HFFc6 (cell line): Measurements from ENCODE around the gene PAPPA. TPM values are rescaled to one million over a fixed set of nuclear protein-coding genes. Genes with fewer than 3 reads are reported as not detected.

ENCODE experiments used
- DNase-seq: peaks from one replicate; pipeline ENCODE4 v3.0.0-alpha.2; 2018
- H3K27ac Mint-ChIP-seq: 2 replicates; pipeline ENCODE4 v1.8.0; 2020; ENCODE audit warnings: mild to moderate bottlenecking, mixed read lengths
- H3K27me3 Mint-ChIP-seq: 2 replicates; pipeline ENCODE4 v1.8.0; 2021; ENCODE audit warnings: mild to moderate bottlenecking, moderate library complexity, mixed read lengths; ENCODE audit not compliant: insufficient read depth
- H3K36me3 Mint-ChIP-seq: 2 replicates; pipeline ENCODE4 v1.8.0; 2021; ENCODE audit warnings: low read depth, mixed read lengths
- H3K4me1 Mint-ChIP-seq: 2 replicates; pipeline ENCODE4 v1.8.0; 2020; ENCODE audit warnings: low read depth, mixed read lengths
- H3K4me3 Mint-ChIP-seq: 2 replicates; pipeline ENCODE4 v1.8.0; 2020; ENCODE audit warnings: mild to moderate bottlenecking, moderate library complexity, mixed read lengths
- H3K9me3 Mint-ChIP-seq: 2 replicates; pipeline ENCODE4 v1.8.0; 2020; ENCODE audit warnings: mild to moderate bottlenecking, mixed read lengths
- CTCF ChIP-seq: fragments of 200-600 bp; sonication (generic); IDR thresholded peaks from 2 replicates; pipeline ENCODE4 v1.5.0; 2021; ENCODE audit warnings: antibody characterized with exemption, mild to moderate bottlenecking
- total RNA-seq, 6 experiments: library from RNA; stranded (reverse); fragmentation: NEBNext Ultra II Directional; extraction: Animal tissue kit (Norgen Biotek cat#: 25700); gene quantifications; 2 replicates in 1 of 6; 3 replicates in 5 of 6; pipeline ENCODE4 v1.2.3, GENCODE V29; 2021

The PAPPA gene
- total RNA-seq, 6 experiments from 2014 or later, result 8.2 to 13.2 (median 12.3) TPM

- peak overlapping the region; percentile 4; the same call in 1 of the 2 replicates for H3K27ac Mint-ChIP-seq
- peaks cover 6% of the 10 kb centered on the region for H3K27me3 Mint-ChIP-seq
- H3K4me3 Mint-ChIP-seq, result no peak overlapping the region
- peaks cover 19% of the 10 kb centered on the region for H3K4me1 Mint-ChIP-seq
- DNase-seq, result no peak
- peak; percentile 84 for TF ChIP-seq CTCF
- peaks cover 11% of the 10 kb centered on the region for H3K36me3 Mint-ChIP-seq
- H3K9me3 Mint-ChIP-seq, result no peaks in the 10 kb centered on the region
Measured at GRCh38 chr9:116163293-116164055, 9.9 kb downstream of the PAPPA start.

- Mint-ChIP-seq H3K4me3 (no peak overlapping the region), H3K4me1 (peaks cover 14% of the 10 kb centered on the region), H3K27ac (no peak overlapping the region), H3K9me3 (no peaks in the 10 kb centered on the region), H3K27me3 (peaks cover 1% of the 10 kb centered on the region; the same call in 1 of the 2 replicates), H3K36me3 (no peaks in the 10 kb centered on the region)
- TF ChIP-seq CTCF, result no peak
- DNase-seq, result no peak
Measured at GRCh38 chr9:116165912-116166311, 12.3 kb downstream of the PAPPA start.

- peaks cover 14% of the 10 kb centered on the region for H3K4me1 Mint-ChIP-seq
- H3K27me3 Mint-ChIP-seq, result peaks cover 1% of the 10 kb centered on the region; the same call in 1 of the 2 replicates
- no peak overlapping the region for H3K4me3 Mint-ChIP-seq
- DNase-seq, result no peak
- peak; percentile 71 for TF ChIP-seq CTCF
- H3K9me3 Mint-ChIP-seq, result no peaks in the 10 kb centered on the region
- H3K27ac Mint-ChIP-seq, result no peak overlapping the region
- H3K36me3 Mint-ChIP-seq, result no peaks in the 10 kb centered on the region
Measured at GRCh38 chr9:116166713-116167112, 13.1 kb downstream of the PAPPA start.

- no peak for TF ChIP-seq CTCF
- no peak overlapping the region for H3K27ac Mint-ChIP-seq
- H3K36me3 Mint-ChIP-seq, result no peaks in the 10 kb centered on the region
- no peak overlapping the region for H3K4me3 Mint-ChIP-seq
- no peak for DNase-seq
- peaks cover 14% of the 10 kb centered on the region for H3K4me1 Mint-ChIP-seq
- H3K27me3 Mint-ChIP-seq, result peaks cover 1% of the 10 kb centered on the region; the same call in 1 of the 2 replicates
- H3K9me3 Mint-ChIP-seq, result no peaks in the 10 kb centered on the region
Measured at GRCh38 chr9:116168231-116168630, 14.6 kb downstream of the PAPPA start.

- TF ChIP-seq CTCF, result no peak
- no peak overlapping the region for H3K27ac Mint-ChIP-seq
- no peaks in the 10 kb centered on the region; the same call in 1 of the 2 replicates for H3K36me3 Mint-ChIP-seq
- H3K9me3 Mint-ChIP-seq, result no peaks in the 10 kb centered on the region
- no peaks in the 10 kb centered on the region for H3K27me3 Mint-ChIP-seq
- no peak overlapping the region for H3K4me3 Mint-ChIP-seq
- DNase-seq, result no peak
- H3K4me1 Mint-ChIP-seq, result peaks cover 13% of the 10 kb centered on the region
Measured at GRCh38 chr9:116172216-116172615, 18.6 kb downstream of the PAPPA start.
